ENCODE data around the gene TMEM208. TPM values are rescaled to one million over a fixed set of nuclear protein-coding genes. Genes with fewer than 3 reads are reported as not detected.

The TMEM208 gene
- total and polyA plus RNA-seq, 3 experiments from 2014 or later: 58.4 to 83.7 (median 69.5) TPM

- Mint-ChIP-seq H3K36me3 (peaks cover 8 to 83% (median 11%) of the 10 kb centered on the region in 3 donors), H3K9me3 (no peaks in the 10 kb centered on the region), H3K27me3 (no peaks in the 10 kb centered on the region), H3K27ac (peak within 1 kb of the TSS in 4 of 8 donors; percentile 20 to 79 (median 56)), H3K4me1 (peaks cover 10 to 34% (median 25%) of the 10 kb centered on the region in 3 donors), H3K4me3 (peak within 1 kb of the TSS in 1 of 7 donors; percentile 7)
- Histone ChIP-seq H3K4me3 (ENCODE audit: low read length) (no peak within 1 kb of the TSS), H3K9me3 (ENCODE audit: low read length) (no peaks in the 10 kb centered on the region), H3K27ac (ENCODE audit: low read depth, low read length) (no peak within 1 kb of the TSS), H3K36me3 (ENCODE audit: insufficient read depth, low read length) (peaks cover 42% of the 10 kb centered on the region), H3K4me1 (ENCODE audit: insufficient read depth, low read length) (no peaks in the 10 kb centered on the region), H3K27me3 (ENCODE audit: insufficient read depth, low read length, poor library complexity, severe bottlenecking) (no peaks in the 10 kb centered on the region)
- no peak for DNase-seq
- ChIA-PET CTCF (no interaction called here), POLR2A (no interaction called here)
Observed at GRCh38 chr16:67199011-67199807, 27.7 kb upstream of the TMEM208 start, which contains the start of gene ELMO3. ELMO3 (plus strand) TSS chr16:67199131; CDS start chr16:67199327, 196 bp downstream.

DNA sequence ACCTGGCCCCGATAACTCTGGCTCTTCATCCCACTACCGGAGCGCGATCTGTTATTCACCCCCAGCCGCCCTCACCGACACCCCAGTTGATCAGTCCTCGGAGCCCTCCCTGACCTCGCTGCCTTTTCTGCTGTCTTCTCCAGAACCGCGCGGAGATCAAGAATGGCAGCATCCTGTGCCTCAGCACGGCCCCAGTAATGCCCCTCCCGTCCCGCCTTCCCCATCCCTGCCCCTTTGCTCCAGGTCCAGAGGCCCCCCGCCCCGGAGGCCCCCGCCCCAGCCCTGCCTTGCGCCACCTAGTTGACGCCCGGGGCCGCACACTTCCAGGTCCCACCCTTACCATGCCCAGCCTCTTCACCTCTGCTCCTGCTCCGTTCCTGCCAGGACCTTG lies 27.1 kb upstream of the TMEM208 start:
- H3K36me3 ChIP-seq (ENCODE audit: insufficient read depth, low read length): peaks cover 36% of the 10 kb centered on the region
- Mint-ChIP-seq H3K27me3 (no peaks in the 10 kb centered on the region), H3K4me1 (peaks cover 9 to 28% (median 22%) of the 10 kb centered on the region in 3 donors), H3K4me3 (no peak overlapping the region), H3K27ac (peak overlapping the region in 1 of 8 donors; percentile 20), H3K36me3 (peaks cover 8 to 78% (median 11%) of the 10 kb centered on the region in 3 donors), H3K9me3 (no peaks in the 10 kb centered on the region)
- no peaks in the 10 kb centered on the region for H3K27me3 ChIP-seq (ENCODE audit: insufficient read depth, low read length, poor library complexity, severe bottlenecking)
- no peak overlapping the region for H3K27ac ChIP-seq (ENCODE audit: low read depth, low read length)
- ChIA-PET CTCF (no interaction called here), POLR2A (no interaction called here)
- H3K4me3 ChIP-seq (ENCODE audit: low read length): no peak overlapping the region
- no peak for DNase-seq
- H3K4me1 ChIP-seq (ENCODE audit: insufficient read depth, low read length): no peaks in the 10 kb centered on the region
- no peaks in the 10 kb centered on the region for H3K9me3 ChIP-seq (ENCODE audit: low read length)

GRCh38 chr16:67200491-67200890 lies 26.4 kb upstream of the TMEM208 start:
- Mint-ChIP-seq H3K4me3 (no peak overlapping the region), H3K4me1 (peaks cover 9 to 21% (median 15%) of the 10 kb centered on the region in 3 donors), H3K36me3 (peaks cover 8 to 72% (median 11%) of the 10 kb centered on the region in 3 donors), H3K27me3 (no peaks in the 10 kb centered on the region), H3K9me3 (no peaks in the 10 kb centered on the region), H3K27ac (peak overlapping the region in 1 of 8 donors; percentile 60)
- H3K4me3 ChIP-seq (ENCODE audit: low read length): no peak overlapping the region
- peaks cover 29% of the 10 kb centered on the region for H3K36me3 ChIP-seq (ENCODE audit: insufficient read depth, low read length)
- no peak for DNase-seq
- H3K27ac ChIP-seq (ENCODE audit: low read depth, low read length): no peak overlapping the region
- no peaks in the 10 kb centered on the region for H3K27me3 ChIP-seq (ENCODE audit: insufficient read depth, low read length, poor library complexity, severe bottlenecking)
- POLR2A ChIA-PET: interaction anchor here (0.6 kb wide), 1 partner anchor 170 kb away, joined by 4 read pairs; no protein-coding TSS in a partner anchor
- no peaks in the 10 kb centered on the region for H3K4me1 ChIP-seq (ENCODE audit: insufficient read depth, low read length)
- no peaks in the 10 kb centered on the region for H3K9me3 ChIP-seq (ENCODE audit: low read length)
- CTCF ChIA-PET: no interaction called here

DNA sequence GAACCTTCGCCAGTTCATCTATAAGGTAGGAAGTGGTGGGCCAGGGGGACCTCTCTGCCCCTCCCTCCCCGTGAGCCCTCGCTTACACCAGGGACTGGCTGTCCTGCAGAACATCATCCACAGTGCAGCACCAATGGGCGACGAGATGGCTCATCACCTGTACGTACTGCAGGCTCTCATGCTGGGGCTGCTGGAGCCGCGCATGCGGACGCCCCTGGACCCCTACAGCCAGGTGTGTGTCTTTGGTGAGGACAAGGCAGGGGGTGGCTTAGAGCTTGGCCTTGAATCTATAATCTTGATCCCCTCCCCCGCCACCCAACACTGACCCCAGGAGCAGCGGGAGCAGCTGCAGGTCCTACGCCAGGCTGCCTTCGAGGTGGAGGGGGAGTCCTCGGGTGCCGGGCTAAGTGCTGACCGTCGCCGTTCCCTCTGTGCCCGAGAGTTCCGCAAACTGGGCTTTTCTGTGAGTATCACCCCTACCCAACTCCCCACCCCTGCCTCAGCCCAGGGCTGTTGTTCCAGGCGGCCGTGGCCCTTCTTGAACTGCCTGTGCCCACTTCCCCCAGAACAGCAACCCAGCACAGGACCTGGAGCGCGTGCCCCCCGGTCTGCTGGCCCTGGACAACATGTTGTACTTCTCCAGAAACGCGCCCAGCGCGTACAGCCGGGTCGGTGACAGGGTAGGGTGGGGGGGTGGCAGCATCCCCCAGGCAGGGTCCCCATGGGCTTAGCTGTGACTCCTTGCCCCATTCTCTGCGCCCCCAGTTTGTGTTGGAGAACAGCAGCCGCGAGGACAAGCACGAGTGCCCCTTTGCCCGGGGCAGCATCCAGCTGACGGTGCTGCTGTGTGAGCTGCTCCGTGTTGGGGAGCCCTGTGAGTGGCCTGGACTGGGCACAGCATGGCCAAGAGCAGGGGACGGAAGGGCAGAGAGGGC lies 25.3 kb upstream of the TMEM208 start:
- peaks cover 17% of the 10 kb centered on the region for H3K36me3 ChIP-seq (ENCODE audit: insufficient read depth, low read length)
- H3K27me3 Mint-ChIP-seq: no peaks in the 10 kb centered on the region
- POLR2A ChIA-PET: interaction anchor here (0.5 kb wide), 1 partner anchor 66 kb away, joined by 8 read pairs; no protein-coding TSS in a partner anchor

DNA sequence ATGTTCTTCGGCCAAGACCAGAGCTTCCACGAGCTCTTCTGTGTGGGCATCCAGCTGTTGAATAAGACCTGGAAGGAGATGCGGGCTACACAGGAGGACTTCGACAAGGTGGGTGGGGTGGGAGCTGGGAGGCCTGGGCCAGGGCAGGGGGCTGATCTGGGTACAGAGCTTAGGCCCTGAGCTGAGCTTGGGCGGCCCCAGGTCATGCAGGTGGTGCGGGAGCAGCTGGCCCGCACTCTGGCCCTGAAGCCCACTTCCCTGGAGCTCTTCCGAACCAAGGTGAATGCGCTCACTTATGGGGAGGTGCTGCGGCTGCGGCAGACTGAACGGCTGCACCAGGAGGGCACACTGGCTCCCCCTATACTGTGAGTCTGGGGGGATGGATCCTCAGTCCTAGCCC lies 24.5 kb upstream of the TMEM208 start:
- Histone ChIP-seq H3K4me1 (ENCODE audit: insufficient read depth, low read length) (no peaks in the 10 kb centered on the region), H3K36me3 (ENCODE audit: insufficient read depth, low read length) (peaks cover 9% of the 10 kb centered on the region), H3K27me3 (ENCODE audit: insufficient read depth, low read length, poor library complexity, severe bottlenecking) (no peaks in the 10 kb centered on the region), H3K4me3 (ENCODE audit: low read length) (no peak overlapping the region), H3K9me3 (ENCODE audit: low read length) (no peaks in the 10 kb centered on the region), H3K27ac (ENCODE audit: low read depth, low read length) (no peak overlapping the region)
- Mint-ChIP-seq H3K4me1 (peaks cover 0 to 5% (median 0%) of the 10 kb centered on the region in 3 donors), H3K4me3 (no peak overlapping the region), H3K27me3 (no peaks in the 10 kb centered on the region), H3K36me3 (peaks cover 0 to 52% (median 0%) of the 10 kb centered on the region in 3 donors), H3K27ac (peak overlapping the region in 1 of 8 donors; percentile 68), H3K9me3 (no peaks in the 10 kb centered on the region)
- ChIA-PET CTCF (no interaction called here), POLR2A (interaction anchor here (0.5 kb wide), 1 partner anchor 65 kb away, joined by 8 read pairs; no protein-coding TSS in a partner anchor)
- DNase-seq: no peak

More for the DNA sequence above, 25.3 kb upstream of the TMEM208 start:
- H3K4me1 ChIP-seq (ENCODE audit: insufficient read depth, low read length): no peaks in the 10 kb centered on the region
- no peaks in the 10 kb centered on the region for H3K27me3 ChIP-seq (ENCODE audit: insufficient read depth, low read length, poor library complexity, severe bottlenecking)
- Mint-ChIP-seq H3K4me3 (no peak overlapping the region), H3K4me1 (peaks cover 2 to 10% (median 3%) of the 10 kb centered on the region in 3 donors), H3K9me3 (no peaks in the 10 kb centered on the region), H3K36me3 (peaks cover 2 to 60% (median 2%) of the 10 kb centered on the region in 3 donors), H3K27ac (no peak overlapping the region)
- no peak overlapping the region for H3K27ac ChIP-seq (ENCODE audit: low read depth, low read length)
- DNase-seq: no peak
- H3K4me3 ChIP-seq (ENCODE audit: low read length): no peak overlapping the region
- no peaks in the 10 kb centered on the region for H3K9me3 ChIP-seq (ENCODE audit: low read length)
- CTCF ChIA-PET: no interaction called here

- Mint-ChIP-seq H3K4me1 (peaks cover 0 to 5% (median 0%) of the 10 kb centered on the region in 3 donors), H3K4me3 (no peak overlapping the region), H3K36me3 (peaks cover 0 to 46% (median 0%) of the 10 kb centered on the region in 3 donors), H3K27me3 (no peaks in the 10 kb centered on the region), H3K27ac (peak overlapping the region in 1 of 8 donors; percentile 58), H3K9me3 (no peaks in the 10 kb centered on the region)
- ChIA-PET POLR2A (no interaction called here), CTCF (no interaction called here)
- no peak overlapping the region for H3K27ac ChIP-seq (ENCODE audit: low read depth, low read length)
- no peaks in the 10 kb centered on the region for H3K9me3 ChIP-seq (ENCODE audit: low read length)
- no peak for DNase-seq
- no peaks in the 10 kb centered on the region for H3K4me1 ChIP-seq (ENCODE audit: insufficient read depth, low read length)
- H3K36me3 ChIP-seq (ENCODE audit: insufficient read depth, low read length): peaks cover 3% of the 10 kb centered on the region
- no peaks in the 10 kb centered on the region for H3K27me3 ChIP-seq (ENCODE audit: insufficient read depth, low read length, poor library complexity, severe bottlenecking)
- H3K4me3 ChIP-seq (ENCODE audit: low read length): no peak overlapping the region
Observed at GRCh38 chr16:67202956-67203493, 23.9 kb upstream of the TMEM208 start.

- Mint-ChIP-seq H3K9me3 (no peaks in the 10 kb centered on the region), H3K27me3 (no peaks in the 10 kb centered on the region), H3K4me1 (no peaks in the 10 kb centered on the region), H3K36me3 (peaks cover 0 to 40% (median 0%) of the 10 kb centered on the region in 3 donors), H3K27ac (peak overlapping the region in 2 of 8 donors; percentile 15 to 26), H3K4me3 (no peak overlapping the region)
- Histone ChIP-seq H3K27me3 (ENCODE audit: insufficient read depth, low read length, poor library complexity, severe bottlenecking) (no peaks in the 10 kb centered on the region), H3K4me3 (ENCODE audit: low read length) (no peak overlapping the region), H3K27ac (ENCODE audit: low read depth, low read length) (no peak overlapping the region), H3K4me1 (ENCODE audit: insufficient read depth, low read length) (no peaks in the 10 kb centered on the region), H3K36me3 (ENCODE audit: insufficient read depth, low read length) (no peaks in the 10 kb centered on the region), H3K9me3 (ENCODE audit: low read length) (no peaks in the 10 kb centered on the region)
- POLR2A ChIA-PET: no interaction called here
- CTCF ChIA-PET: interaction anchor here (0.6 to 0.9 kb wide), 2 partner anchors 22 to 246 kb away, joined by 3 read pairs; no protein-coding TSS in a partner anchor
- DNase-seq: no peak
Observed at GRCh38 chr16:67204076-67204475, 22.9 kb upstream of the TMEM208 start.

Measured in CD8-positive, alpha-beta memory T cell (primary cell).